ENCODE results near the gene CAMK2B. TPM values are rescaled to one million over a fixed set of nuclear protein-coding genes. Genes with fewer than 3 reads are reported as not detected.

CAMK2B gene
- total and polyA plus RNA-seq, 2 experiments from 2014 or later = 0.37 to 1.7 TPM

DNA sequence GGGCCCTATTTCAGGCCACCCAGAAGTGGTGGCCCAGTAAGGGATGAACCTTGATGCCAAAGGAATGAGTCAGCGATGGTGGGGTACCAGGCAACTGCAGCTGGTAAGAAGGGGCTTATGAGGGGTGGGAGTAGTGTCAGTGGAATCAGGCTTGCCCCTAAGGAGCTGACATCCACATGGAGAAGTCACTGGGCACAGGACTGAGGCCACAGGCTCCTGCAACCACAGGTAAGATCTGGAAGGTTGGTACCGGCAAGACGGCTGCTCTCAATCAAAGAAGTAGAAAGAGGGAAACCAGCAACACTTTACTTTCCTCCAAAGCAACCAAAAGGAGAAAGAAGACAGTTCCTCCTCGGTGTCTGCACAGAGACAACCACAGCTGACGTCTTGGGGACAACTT, 138.7 kb downstream of the CAMK2B start:
- H3K4me1 ChIP-seq (ENCODE audit: insufficient read depth) = peaks cover 8% of the 10 kb centered on the region
- 83% methylated on average over 5 of the region's 5 CpGs for WGBS (ENCODE audit: low lambda C conversion rate, missing lambda C conversion rate)
- TF ChIP-seq EZH2phosphoT487 (IDR thresholded peaks at IDR 0.05; ENCODE audit: low read depth, severe bottlenecking, unreplicated experiment) = no peak
- no peak for TF ChIP-seq EZH2 (IDR thresholded peaks at IDR 0.05; ENCODE audit: borderline replicate concordance)
- TF ChIP-seq, protein P1, sequence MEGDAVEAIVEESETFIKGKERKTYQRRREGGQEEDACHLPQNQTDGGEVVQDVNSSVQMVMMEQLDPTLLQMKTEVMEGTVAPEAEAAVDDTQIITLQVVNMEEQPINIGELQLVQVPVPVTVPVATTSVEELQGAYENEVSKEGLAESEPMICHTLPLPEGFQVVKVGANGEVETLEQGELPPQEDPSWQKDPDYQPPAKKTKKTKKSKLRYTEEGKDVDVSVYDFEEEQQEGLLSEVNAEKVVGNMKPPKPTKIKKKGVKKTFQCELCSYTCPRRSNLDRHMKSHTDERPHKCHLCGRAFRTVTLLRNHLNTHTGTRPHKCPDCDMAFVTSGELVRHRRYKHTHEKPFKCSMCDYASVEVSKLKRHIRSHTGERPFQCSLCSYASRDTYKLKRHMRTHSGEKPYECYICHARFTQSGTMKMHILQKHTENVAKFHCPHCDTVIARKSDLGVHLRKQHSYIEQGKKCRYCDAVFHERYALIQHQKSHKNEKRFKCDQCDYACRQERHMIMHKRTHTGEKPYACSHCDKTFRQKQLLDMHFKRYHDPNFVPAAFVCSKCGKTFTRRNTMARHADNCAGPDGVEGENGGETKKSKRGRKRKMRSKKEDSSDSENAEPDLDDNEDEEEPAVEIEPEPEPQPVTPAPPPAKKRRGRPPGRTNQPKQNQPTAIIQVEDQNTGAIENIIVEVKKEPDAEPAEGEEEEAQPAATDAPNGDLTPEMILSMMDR (IDR thresholded peaks at IDR 0.05; ENCODE audit: poor library complexity) = no peak
- H3K27ac ChIP-seq = no peak overlapping the region
- H3K9me3 ChIP-seq (ENCODE audit: low read depth) = no peaks in the 10 kb centered on the region
- H3K36me3 ChIP-seq (replicated peaks; ENCODE audit: insufficient read depth, low read depth) = no peaks in the 10 kb centered on the region
- H3K4me2 ChIP-seq = no peak overlapping the region
- no peak overlapping the region for H3K4me3 ChIP-seq
- H3K79me2 ChIP-seq = no peaks in the 10 kb centered on the region
- H3K9me2 ChIP-seq (replicated peaks; ENCODE audit: insufficient read depth) = no peaks in the 10 kb centered on the region
- no peak overlapping the region for H2AFZ ChIP-seq
- no peaks in the 10 kb centered on the region for H4K20me1 ChIP-seq (ENCODE audit: insufficient read depth, poor library complexity, severe bottlenecking)
- DNase-seq (ENCODE audit: low spot score) = no peak
- no peaks in the 10 kb centered on the region for H3K27me3 ChIP-seq

DNA sequence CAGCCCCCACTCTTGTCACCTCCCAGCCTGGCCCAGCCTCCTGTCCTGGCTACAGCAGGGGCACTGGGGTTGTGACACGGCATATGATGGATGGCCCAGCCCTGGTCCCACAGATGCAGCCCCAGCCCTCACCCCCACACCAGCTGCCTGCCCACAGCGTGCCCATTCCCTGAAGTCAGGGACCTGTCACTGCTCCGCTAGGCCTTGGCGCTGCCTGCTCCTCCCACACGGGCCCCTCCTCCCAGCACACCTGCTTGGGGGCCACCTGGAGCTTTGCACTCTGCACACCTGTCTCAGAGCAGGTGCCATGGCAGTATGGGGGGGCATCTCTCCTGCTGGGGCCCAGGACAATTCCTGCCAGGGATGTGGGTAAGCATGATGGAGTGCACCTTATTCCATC, 139.7 kb downstream of the CAMK2B start:
- Histone ChIP-seq H3K4me2 (no peak overlapping the region), H3K4me3 (no peak overlapping the region), H2AFZ (no peak overlapping the region), H4K20me1 (ENCODE audit: insufficient read depth, poor library complexity, severe bottlenecking) (no peaks in the 10 kb centered on the region), H3K27ac (no peak overlapping the region), H3K9me2 (replicated peaks; ENCODE audit: insufficient read depth) (no peaks in the 10 kb centered on the region), H3K27me3 (no peaks in the 10 kb centered on the region), H3K36me3 (replicated peaks; ENCODE audit: insufficient read depth, low read depth) (no peaks in the 10 kb centered on the region), H3K9me3 (ENCODE audit: low read depth) (no peaks in the 10 kb centered on the region), H3K4me1 (ENCODE audit: insufficient read depth) (peaks cover 8% of the 10 kb centered on the region), H3K79me2 (no peaks in the 10 kb centered on the region)
- 81% methylated on average over 5 of the region's 5 CpGs for WGBS (ENCODE audit: low lambda C conversion rate, missing lambda C conversion rate)
- TF ChIP-seq EZH2phosphoT487 (IDR thresholded peaks at IDR 0.05; ENCODE audit: low read depth, severe bottlenecking, unreplicated experiment) = no peak
- TF ChIP-seq EZH2 (IDR thresholded peaks at IDR 0.05; ENCODE audit: borderline replicate concordance) = no peak
- TF ChIP-seq, protein P1 (IDR thresholded peaks at IDR 0.05; ENCODE audit: poor library complexity) = no peak
- no peak for DNase-seq (ENCODE audit: low spot score)

DNA sequence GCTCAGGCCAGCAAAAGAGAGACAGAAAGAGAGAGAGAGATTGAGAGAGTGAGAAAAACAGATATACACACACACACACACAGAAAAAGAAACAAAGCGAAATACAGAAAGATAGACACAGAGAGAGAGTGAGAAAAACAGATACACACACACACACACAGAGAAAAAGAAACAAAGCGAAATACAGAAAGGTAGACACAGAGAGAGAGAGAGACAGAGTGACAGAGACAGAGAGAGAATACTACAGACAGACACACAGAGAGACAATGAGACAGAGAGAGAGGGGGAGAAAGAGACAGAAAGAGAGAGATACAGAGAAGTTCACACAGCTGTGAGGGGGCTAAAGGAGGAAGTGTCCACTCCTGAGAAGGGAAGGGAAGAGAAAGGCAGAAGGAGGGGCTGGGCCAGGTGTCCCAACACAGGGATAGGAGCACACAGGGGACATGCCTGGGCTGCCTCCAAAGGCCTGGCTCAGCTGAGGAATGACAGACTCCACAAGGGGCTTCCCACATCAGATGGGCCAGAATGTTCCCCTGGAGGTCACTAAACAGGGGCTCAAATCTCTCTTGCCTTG, 140.4 kb downstream of the CAMK2B start:
- no peaks in the 10 kb centered on the region for H3K36me3 ChIP-seq (replicated peaks; ENCODE audit: insufficient read depth, low read depth)
- no peaks in the 10 kb centered on the region for H3K9me2 ChIP-seq (replicated peaks; ENCODE audit: insufficient read depth)
- H4K20me1 ChIP-seq (ENCODE audit: insufficient read depth, poor library complexity, severe bottlenecking) = no peaks in the 10 kb centered on the region
- H2AFZ ChIP-seq = no peak overlapping the region
- 89% methylated on average over 2 of the region's 2 CpGs for WGBS (ENCODE audit: low lambda C conversion rate, missing lambda C conversion rate)
- no peaks in the 10 kb centered on the region for H3K79me2 ChIP-seq
- H3K27ac ChIP-seq = peak overlapping the region; percentile 64
- H3K4me3 ChIP-seq = no peak overlapping the region
- H3K4me1 ChIP-seq (ENCODE audit: insufficient read depth) = peaks cover 8% of the 10 kb centered on the region
- H3K9me3 ChIP-seq (ENCODE audit: low read depth) = no peaks in the 10 kb centered on the region
- H3K4me2 ChIP-seq = no peak overlapping the region
- no peaks in the 10 kb centered on the region for H3K27me3 ChIP-seq
- TF ChIP-seq EZH2phosphoT487 (IDR thresholded peaks at IDR 0.05; ENCODE audit: low read depth, severe bottlenecking, unreplicated experiment) (no peak), EZH2 (IDR thresholded peaks at IDR 0.05; ENCODE audit: borderline replicate concordance) (no peak)
- TF ChIP-seq, protein P1 (IDR thresholded peaks at IDR 0.05; ENCODE audit: poor library complexity) = no peak
- no peak for DNase-seq (ENCODE audit: low spot score)

All from hepatocyte (in vitro differentiated cells).